ENCODE results near the gene ZC3H8. TPM values are rescaled to one million over a fixed set of nuclear protein-coding genes. Genes with fewer than 3 reads are reported as not detected.

ZC3H8 gene
- total RNA-seq, 1 donor from 2014 or later: 23.7 TPM

- DNase-seq (ENCODE audit: low spot score, unreplicated experiment): no peak
- peaks cover 10% of the 10 kb centered on the region for H3K36me3 Mint-ChIP-seq (ENCODE audit: insufficient read depth)
- no peaks in the 10 kb centered on the region for H3K27me3 Mint-ChIP-seq
- H3K27ac Mint-ChIP-seq: no peak overlapping the region
- no peaks in the 10 kb centered on the region for H3K4me1 Mint-ChIP-seq (ENCODE audit: low read depth)
- H3K4me3 Mint-ChIP-seq (ENCODE audit: low read depth): no peak overlapping the region
- no peak for TF ChIP-seq CTCF (IDR thresholded peaks at IDR 0.05; ENCODE audit: unreplicated experiment)
- H3K9me3 Mint-ChIP-seq (ENCODE audit: low read depth): peaks cover 4% of the 10 kb centered on the region
These were observed 81.1 kb downstream of the ZC3H8 start for GRCh38 chr2:112173646-112174319.

- Mint-ChIP-seq H3K4me3 (ENCODE audit: low read depth) (no peak overlapping the region), H3K27me3 (no peaks in the 10 kb centered on the region)
These were observed 84.3 kb downstream of the ZC3H8 start for GRCh38 chr2:112170495-112170894.

GRCh38 chr2:112168422-112169124 is 86.3 kb downstream of the ZC3H8 start:
- Mint-ChIP-seq H3K4me3 (ENCODE audit: low read depth) (no peak overlapping the region), H3K27me3 (no peaks in the 10 kb centered on the region)

More at GRCh38 chr2:112170495-112170894, 84.3 kb downstream of the ZC3H8 start:
- no peak for TF ChIP-seq CTCF (IDR thresholded peaks at IDR 0.05; ENCODE audit: unreplicated experiment)
- Mint-ChIP-seq H3K36me3 (ENCODE audit: insufficient read depth) (peaks cover 3% of the 10 kb centered on the region), H3K27ac (no peak overlapping the region), H3K4me1 (ENCODE audit: low read depth) (peaks cover 5% of the 10 kb centered on the region), H3K9me3 (ENCODE audit: low read depth) (no peaks in the 10 kb centered on the region)
- no peak for DNase-seq (ENCODE audit: low spot score, unreplicated experiment)

DNA sequence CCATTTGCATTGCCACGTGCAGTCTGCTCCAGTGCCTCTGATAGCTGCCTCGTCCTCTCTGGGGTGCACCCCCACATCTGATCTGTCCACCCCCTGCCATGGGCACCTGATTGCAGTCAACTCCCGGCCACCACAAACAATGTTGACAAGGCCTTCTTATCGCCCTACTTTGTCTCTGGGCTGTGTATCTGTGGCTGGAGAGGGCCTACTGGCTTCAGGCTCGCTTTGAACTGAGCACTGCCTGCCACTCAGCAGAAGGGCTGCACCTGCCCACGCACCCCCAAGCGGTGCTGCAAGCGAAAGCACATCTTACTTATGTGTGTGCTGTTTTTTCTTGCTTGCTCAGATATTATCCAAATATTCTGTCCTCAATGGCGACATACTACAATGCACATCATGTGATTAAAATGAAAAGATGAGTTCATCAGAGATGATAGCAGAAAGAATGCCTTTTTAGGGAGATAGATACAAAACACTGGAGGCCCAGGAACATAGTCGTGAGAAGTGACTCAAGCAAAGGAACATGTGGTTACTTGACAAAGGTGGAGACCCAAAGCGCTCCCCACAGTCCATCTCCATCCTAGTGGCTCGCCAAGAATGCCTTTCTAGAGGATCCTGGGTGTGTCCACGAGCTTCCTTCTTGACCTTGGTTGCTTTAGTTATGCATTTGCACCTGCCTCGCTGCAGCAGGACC is 87.9 kb downstream of the ZC3H8 start:
- no peak for DNase-seq (ENCODE audit: low spot score, unreplicated experiment)
- no peaks in the 10 kb centered on the region for H3K27me3 Mint-ChIP-seq
- no peak overlapping the region for H3K27ac Mint-ChIP-seq
- no peaks in the 10 kb centered on the region for H3K9me3 Mint-ChIP-seq (ENCODE audit: low read depth)
- H3K36me3 Mint-ChIP-seq (ENCODE audit: insufficient read depth): peaks cover 3% of the 10 kb centered on the region
- no peak for TF ChIP-seq CTCF (IDR thresholded peaks at IDR 0.05; ENCODE audit: unreplicated experiment)
- H3K4me1 Mint-ChIP-seq (ENCODE audit: low read depth): peaks cover 5% of the 10 kb centered on the region
- no peak overlapping the region for H3K4me3 Mint-ChIP-seq (ENCODE audit: low read depth)

More at GRCh38 chr2:112168422-112169124, 86.3 kb downstream of the ZC3H8 start:
- TF ChIP-seq CTCF (IDR thresholded peaks at IDR 0.05; ENCODE audit: unreplicated experiment): no peak
- Mint-ChIP-seq H3K9me3 (ENCODE audit: low read depth) (no peaks in the 10 kb centered on the region), H3K27ac (no peak overlapping the region), H3K4me1 (ENCODE audit: low read depth) (peaks cover 5% of the 10 kb centered on the region), H3K36me3 (ENCODE audit: insufficient read depth) (peaks cover 3% of the 10 kb centered on the region)
- no peak for DNase-seq (ENCODE audit: low spot score, unreplicated experiment)

DNA sequence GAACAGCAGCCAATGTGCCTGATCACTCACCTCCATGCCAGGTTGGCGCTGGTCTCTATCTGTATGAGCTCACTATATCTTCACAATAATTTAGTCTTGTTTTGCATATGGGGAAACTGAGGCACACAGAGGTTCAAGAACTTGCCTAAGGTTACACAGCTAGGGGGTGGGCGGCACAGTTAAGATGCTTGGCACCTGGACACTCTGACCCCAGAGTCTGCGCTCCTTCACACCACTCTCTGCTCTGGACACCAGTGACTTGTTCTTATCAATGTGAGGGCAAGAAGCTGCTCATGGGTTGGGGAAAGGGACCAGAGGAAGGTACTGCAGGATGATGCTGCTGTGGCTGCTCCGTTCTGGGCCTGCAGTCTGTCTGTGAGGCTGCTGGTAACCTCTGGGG is 89.5 kb downstream of the ZC3H8 start:
- Mint-ChIP-seq H3K27me3 (no peaks in the 10 kb centered on the region), H3K4me3 (ENCODE audit: low read depth) (no peak overlapping the region), H3K4me1 (ENCODE audit: low read depth) (peaks cover 5% of the 10 kb centered on the region), H3K27ac (no peak overlapping the region), H3K36me3 (ENCODE audit: insufficient read depth) (peaks cover 4% of the 10 kb centered on the region), H3K9me3 (ENCODE audit: low read depth) (no peaks in the 10 kb centered on the region)
- no peak for DNase-seq (ENCODE audit: low spot score, unreplicated experiment)
- TF ChIP-seq CTCF (IDR thresholded peaks at IDR 0.05; ENCODE audit: unreplicated experiment): no peak

Data from progenitor cell of endocrine pancreas (in vitro differentiated cells).